Fibroblast of the conjunctiva (primary cell): ENCODE results near the gene ELMO1.

ENCODE experiments used
- DNase-seq: peaks from one replicate; pipeline ENCODE4 v3.0.0-alpha.2; 2010; ENCODE audit warnings: low read depth

Gene ELMO1

GRCh38 chr7:36823353-36823752, 625.3 kb downstream of the ELMO1 start:
- DNase-seq: no peak

GRCh38 chr7:36821617-36822016, 627.0 kb downstream of the ELMO1 start:
- no peak for DNase-seq

- DNase-seq: no peak
These were observed 628.0 kb downstream of the ELMO1 start for GRCh38 chr7:36820527-36821170.

- no peak for DNase-seq
These were observed 629.0 kb downstream of the ELMO1 start for GRCh38 chr7:36819639-36820038.

GRCh38 chr7:36814311-36814710, 634.4 kb downstream of the ELMO1 start:
- DNase-seq: no peak

- no peak for DNase-seq
These were observed 636.9 kb downstream of the ELMO1 start for GRCh38 chr7:36811807-36812206.

- no peak for DNase-seq
These were observed 638.2 kb downstream of the ELMO1 start for GRCh38 chr7:36810489-36810888.

- DNase-seq: no peak
These were observed 638.6 kb downstream of the ELMO1 start for GRCh38 chr7:36810032-36810431.

GRCh38 chr7:36809510-36809909, 639.2 kb downstream of the ELMO1 start:
- DNase-seq: no peak

- DNase-seq: no peak
These were observed 639.6 kb downstream of the ELMO1 start for GRCh38 chr7:36809086-36809485.

- DNase-seq: no peak
These were observed 641.8 kb downstream of the ELMO1 start for GRCh38 chr7:36806891-36807290.
